ENCODE measurements around the gene ELMO3. TPM values are rescaled to one million over a fixed set of nuclear protein-coding genes. Genes with fewer than 3 reads are reported as not detected.

The ELMO3 gene
- total and polyA plus RNA-seq, 2 of the 13 experiments (the other 11 are each of a cell fraction or from before 2014, with no cell fraction given) = 2.6 to 4.0 TPM

GRCh38 chr16:67246081-67246755 is 47.3 kb downstream of the ELMO3 start (continued):
- TF ChIP-seq ATF3 (CRISPR knock-in tag; IDR thresholded peaks at IDR 0.05) (peak; percentile 73), ZNF512 (CRISPR knock-in tag; IDR thresholded peaks at IDR 0.05) (no peak), PREB (CRISPR knock-in tag; IDR thresholded peaks at IDR 0.05) (no peak), ZBTB2 (CRISPR knock-in tag; IDR thresholded peaks at IDR 0.05; ENCODE audit: low read depth) (peak; percentile 66; the same call in 1 of the 2 replicates), ZNF33B (CRISPR knock-in tag; IDR thresholded peaks at IDR 0.05) (0 out of 2 replicates have a peak, but pooled peaks have one; percentile 81), ZNF350 (CRISPR knock-in tag; IDR thresholded peaks at IDR 0.05; ENCODE audit: borderline replicate concordance, low read depth) (peak; percentile 90), MED8 (CRISPR knock-in tag; IDR thresholded peaks at IDR 0.05; ENCODE audit: insufficient replicate concordance) (peak; percentile 70), ZBTB25 (CRISPR knock-in tag; IDR thresholded peaks at IDR 0.05) (peak; percentile 80; the same call in 1 of the 2 replicates), ZNF24 (IDR thresholded peaks at IDR 0.05) (no peak), ZNF710 (CRISPR knock-in tag; IDR thresholded peaks at IDR 0.05; ENCODE audit: borderline replicate concordance) (peak; percentile 86), TBX3 (IDR thresholded peaks at IDR 0.05; ENCODE audit: borderline replicate concordance) (peak; percentile 37; the same call in 1 of the 2 replicates), ZNF597 (CRISPR knock-in tag; IDR thresholded peaks at IDR 0.05) (no peak), ZNF276 (CRISPR knock-in tag; IDR thresholded peaks at IDR 0.05; ENCODE audit: low read depth) (peak; percentile 60; the same call in 1 of the 2 replicates), RBM22 (optimal IDR thresholded peaks at IDR 0.05; ENCODE audit: low read length) (peak; percentile 72), ZNF772 (CRISPR knock-in tag; IDR thresholded peaks at IDR 0.05) (peak; percentile 99), MAFG (CRISPR knock-in tag; IDR thresholded peaks at IDR 0.05) (no peak), HOXA9 (CRISPR knock-in tag; IDR thresholded peaks at IDR 0.05; ENCODE audit: borderline replicate concordance) (no peak; the same call in 1 of the 2 replicates)

All from HepG2 (cell line).